MM.1S (cell line): Measurements from ENCODE around the gene GPR176.

ENCODE experiments used
- DNase-seq: peaks from one replicate; pipeline ENCODE4 v3.0.0-alpha.2; 2015
- H2AFZ ChIP-seq: fragments of 300-600 bp; sonication (generic); 2 replicates; pipeline ENCODE4 v1.6.0; 2016; ENCODE audit warnings: antibody characterized with exemption, low read length
- H3F3A ChIP-seq: fragments of 300-600 bp; sonication (generic); 2 replicates; pipeline ENCODE4 v1.6.1; 2016; ENCODE audit warnings: mild to moderate bottlenecking, antibody characterized with exemption, low read length, moderate library complexity, mixed read lengths; ENCODE audit not compliant: insufficient read depth
- H3K27ac ChIP-seq: fragments of 300-600 bp; sonication (generic); 2 replicates; pipeline ENCODE4 v1.5.1; 2016; ENCODE audit warnings: mild to moderate bottlenecking, low read length
- H3K27me3 ChIP-seq: fragments of 300-600 bp; sonication (generic); replicated peaks from 2 replicates; pipeline ENCODE4 v1.6.0; 2016; ENCODE audit warnings: low read length; ENCODE audit not compliant: insufficient read depth
- H3K36me3 ChIP-seq: fragments of 300-600 bp; sonication (generic); replicated peaks from 2 replicates; pipeline ENCODE4 v1.6.1; 2016; ENCODE audit warnings: mild to moderate bottlenecking, low read length, mixed read lengths; ENCODE audit not compliant: insufficient read depth
- H3K4me1 ChIP-seq: fragments of 300-600 bp; sonication (generic); 2 replicates; pipeline ENCODE4 v1.6.1; 2016; ENCODE audit warnings: low read length, mixed read lengths
- H3K4me2 ChIP-seq: fragments of 300-600 bp; sonication (generic); 2 replicates; pipeline ENCODE4 v1.6.0; 2016; ENCODE audit warnings: low read depth, low read length
- H3K4me3 ChIP-seq: fragments of 300-600 bp; sonication (generic); 2 replicates; pipeline ENCODE4 v1.5.1; 2016; ENCODE audit warnings: low read length, mixed read lengths
- H3K79me2 ChIP-seq: fragments of 300-600 bp; sonication (generic); 2 replicates; pipeline ENCODE4 v1.6.1; 2016; ENCODE audit warnings: mixed run types, low read length, mixed read lengths
- H3K9ac ChIP-seq: fragments of 300-600 bp; sonication (generic); 2 replicates; pipeline ENCODE4 v1.6.1; 2016; ENCODE audit warnings: low read length, mixed read lengths
- H3K9me2 ChIP-seq: fragments of 300-600 bp; sonication (generic); replicated peaks from 2 replicates; pipeline ENCODE4 v1.6.1; 2016; ENCODE audit warnings: mild to moderate bottlenecking, low read length, mixed read lengths; ENCODE audit not compliant: insufficient read depth
- H3K9me3 ChIP-seq: fragments of 300-600 bp; sonication (generic); replicated peaks from 2 replicates; pipeline ENCODE4 v1.6.1; 2016; ENCODE audit warnings: mild to moderate bottlenecking, low read length, mixed read lengths; ENCODE audit not compliant: insufficient read depth
- H4K20me1 ChIP-seq: fragments of 300-600 bp; sonication (generic); 2 replicates; pipeline ENCODE4 v1.6.1; 2016; ENCODE audit warnings: mild to moderate bottlenecking, low read length, moderate library complexity, mixed read lengths; ENCODE audit not compliant: insufficient read depth
- CTCF ChIP-seq: fragments of 300-600 bp; sonication (generic); IDR thresholded peaks from 2 replicates; pipeline ENCODE4 v1.5.1; 2016; ENCODE audit warnings: antibody characterized with exemption, low read length, mixed read lengths
- EZH2 ChIP-seq: fragments of 300-600 bp; sonication (generic); optimal IDR thresholded peaks from 2 replicates; pipeline ENCODE3; 2017; ENCODE audit warnings: low read depth, mild to moderate bottlenecking, antibody characterized with exemption, low read length, mixed read lengths
- EZH2phosphoT487 ChIP-seq: fragments of 300-600 bp; sonication (generic); IDR thresholded peaks from 2 replicates; pipeline ENCODE4 v1.6.1; 2018; ENCODE audit warnings: antibody characterized with exemption, low read length

GPR176 gene

GRCh38 chr15:39835550-39835949 lies 84.5 kb downstream of the GPR176 start:
- Histone ChIP-seq H3K9me3 (no peaks in the 10 kb centered on the region), H3F3A (no peaks in the 10 kb centered on the region), H3K27ac (no peak overlapping the region), H4K20me1 (no peaks in the 10 kb centered on the region), H3K27me3 (no peaks in the 10 kb centered on the region), H3K4me3 (no peak overlapping the region), H3K36me3 (no peaks in the 10 kb centered on the region), H2AFZ (no peak overlapping the region), H3K79me2 (no peaks in the 10 kb centered on the region), H3K4me2 (no peak overlapping the region), H3K9ac (no peak overlapping the region), H3K9me2 (no peaks in the 10 kb centered on the region), H3K4me1 (no peaks in the 10 kb centered on the region)
- DNase-seq: no peak
- no peak for TF ChIP-seq CTCF
- no peak for TF ChIP-seq EZH2
- TF ChIP-seq EZH2phosphoT487: no peak

- H3K9me2 ChIP-seq: no peaks in the 10 kb centered on the region
- no peaks in the 10 kb centered on the region for H3K27me3 ChIP-seq
- H3K4me1 ChIP-seq: no peaks in the 10 kb centered on the region
- no peak overlapping the region for H3K9ac ChIP-seq
- no peaks in the 10 kb centered on the region for H3K9me3 ChIP-seq
- no peak overlapping the region for H3K4me3 ChIP-seq
- no peak overlapping the region for H3K27ac ChIP-seq
- no peak for DNase-seq
- H2AFZ ChIP-seq: no peak overlapping the region
- H3F3A ChIP-seq: no peaks in the 10 kb centered on the region
- no peak overlapping the region for H3K4me2 ChIP-seq
- TF ChIP-seq EZH2phosphoT487: no peak
- no peaks in the 10 kb centered on the region for H3K79me2 ChIP-seq
- no peaks in the 10 kb centered on the region for H4K20me1 ChIP-seq
- no peaks in the 10 kb centered on the region for H3K36me3 ChIP-seq
Measured at GRCh38 chr15:39834256-39834655, 85.8 kb downstream of the GPR176 start.

- DNase-seq: no peak
- no peaks in the 10 kb centered on the region for H3K79me2 ChIP-seq
Measured at GRCh38 chr15:39833515-39833981, 86.5 kb downstream of the GPR176 start.

More at GRCh38 chr15:39833515-39833981, 86.5 kb downstream of the GPR176 start:
- Histone ChIP-seq H3K9me2 (no peaks in the 10 kb centered on the region), H3K9ac (no peak overlapping the region), H3K36me3 (no peaks in the 10 kb centered on the region), H3F3A (no peaks in the 10 kb centered on the region), H3K4me3 (no peak overlapping the region), H3K27ac (no peak overlapping the region), H3K4me2 (no peak overlapping the region), H2AFZ (no peak overlapping the region), H4K20me1 (no peaks in the 10 kb centered on the region), H3K4me1 (no peaks in the 10 kb centered on the region), H3K27me3 (no peaks in the 10 kb centered on the region), H3K9me3 (no peaks in the 10 kb centered on the region)
- TF ChIP-seq CTCF (no peak), EZH2 (no peak), EZH2phosphoT487 (no peak)
